Measurements from ENCODE around the gene FAAP24.

DNA sequence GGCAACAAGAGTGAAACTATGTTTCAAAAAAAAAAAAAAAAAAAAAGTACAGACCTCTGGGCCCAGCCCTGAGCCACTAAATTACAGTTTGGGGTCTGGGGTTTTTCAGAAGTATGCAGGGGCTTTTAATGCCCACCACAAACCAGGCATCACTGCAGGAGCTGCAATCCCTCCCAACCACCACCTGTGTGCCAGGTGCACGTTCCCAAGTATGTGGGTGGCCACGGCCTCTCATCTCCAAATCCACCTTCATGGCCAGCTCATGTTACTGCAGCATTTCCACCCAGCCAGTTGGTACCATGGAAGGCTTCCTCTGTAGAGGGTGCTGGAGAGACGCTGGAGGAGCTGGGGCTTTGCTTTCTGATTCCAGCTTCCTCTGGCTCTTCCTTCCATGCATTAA lies 26.8 kb upstream of the FAAP24 start:
- no peak for TF ChIP-seq SMC3 (IDR thresholded peaks at IDR 0.05; ENCODE audit: low read length)
- TF ChIP-seq ZNF136 (CRISPR knock-in tag; IDR thresholded peaks at IDR 0.05; ENCODE audit: low read depth), result no peak
- TF ChIP-seq, protein P1, sequence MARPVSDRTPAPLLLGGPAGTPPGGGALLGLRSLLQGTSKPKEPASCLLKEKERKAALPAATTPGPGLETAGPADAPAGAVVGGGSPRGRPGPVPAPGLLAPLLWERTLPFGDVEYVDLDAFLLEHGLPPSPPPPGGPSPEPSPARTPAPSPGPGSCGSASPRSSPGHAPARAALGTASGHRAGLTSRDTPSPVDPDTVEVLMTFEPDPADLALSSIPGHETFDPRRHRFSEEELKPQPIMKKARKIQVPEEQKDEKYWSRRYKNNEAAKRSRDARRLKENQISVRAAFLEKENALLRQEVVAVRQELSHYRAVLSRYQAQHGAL (CRISPR knock-in tag; IDR thresholded peaks at IDR 0.05; ENCODE audit: not compliant biosample characterization), result no peak
- TF ChIP-seq, protein P2, sequence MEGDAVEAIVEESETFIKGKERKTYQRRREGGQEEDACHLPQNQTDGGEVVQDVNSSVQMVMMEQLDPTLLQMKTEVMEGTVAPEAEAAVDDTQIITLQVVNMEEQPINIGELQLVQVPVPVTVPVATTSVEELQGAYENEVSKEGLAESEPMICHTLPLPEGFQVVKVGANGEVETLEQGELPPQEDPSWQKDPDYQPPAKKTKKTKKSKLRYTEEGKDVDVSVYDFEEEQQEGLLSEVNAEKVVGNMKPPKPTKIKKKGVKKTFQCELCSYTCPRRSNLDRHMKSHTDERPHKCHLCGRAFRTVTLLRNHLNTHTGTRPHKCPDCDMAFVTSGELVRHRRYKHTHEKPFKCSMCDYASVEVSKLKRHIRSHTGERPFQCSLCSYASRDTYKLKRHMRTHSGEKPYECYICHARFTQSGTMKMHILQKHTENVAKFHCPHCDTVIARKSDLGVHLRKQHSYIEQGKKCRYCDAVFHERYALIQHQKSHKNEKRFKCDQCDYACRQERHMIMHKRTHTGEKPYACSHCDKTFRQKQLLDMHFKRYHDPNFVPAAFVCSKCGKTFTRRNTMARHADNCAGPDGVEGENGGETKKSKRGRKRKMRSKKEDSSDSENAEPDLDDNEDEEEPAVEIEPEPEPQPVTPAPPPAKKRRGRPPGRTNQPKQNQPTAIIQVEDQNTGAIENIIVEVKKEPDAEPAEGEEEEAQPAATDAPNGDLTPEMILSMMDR (CRISPR knock-in tag; IDR thresholded peaks at IDR 0.05), result no peak
- no peak for TF ChIP-seq CREB1 (IDR thresholded peaks at IDR 0.05)
- no peak for TF ChIP-seq CREB1 (CRISPR knock-in tag; IDR thresholded peaks at IDR 0.05)
- TF ChIP-seq ARID2 (CRISPR knock-in tag; IDR thresholded peaks at IDR 0.05; ENCODE audit: borderline replicate concordance), result no peak
- no peak for TF ChIP-seq POLR2AphosphoS5 (IDR thresholded peaks at IDR 0.05; ENCODE audit: low read depth, low read length)
- TF ChIP-seq JUNB (CRISPR knock-in tag; IDR thresholded peaks at IDR 0.05; ENCODE audit: borderline replicate concordance), result no peak
- TF ChIP-seq, protein P3, sequence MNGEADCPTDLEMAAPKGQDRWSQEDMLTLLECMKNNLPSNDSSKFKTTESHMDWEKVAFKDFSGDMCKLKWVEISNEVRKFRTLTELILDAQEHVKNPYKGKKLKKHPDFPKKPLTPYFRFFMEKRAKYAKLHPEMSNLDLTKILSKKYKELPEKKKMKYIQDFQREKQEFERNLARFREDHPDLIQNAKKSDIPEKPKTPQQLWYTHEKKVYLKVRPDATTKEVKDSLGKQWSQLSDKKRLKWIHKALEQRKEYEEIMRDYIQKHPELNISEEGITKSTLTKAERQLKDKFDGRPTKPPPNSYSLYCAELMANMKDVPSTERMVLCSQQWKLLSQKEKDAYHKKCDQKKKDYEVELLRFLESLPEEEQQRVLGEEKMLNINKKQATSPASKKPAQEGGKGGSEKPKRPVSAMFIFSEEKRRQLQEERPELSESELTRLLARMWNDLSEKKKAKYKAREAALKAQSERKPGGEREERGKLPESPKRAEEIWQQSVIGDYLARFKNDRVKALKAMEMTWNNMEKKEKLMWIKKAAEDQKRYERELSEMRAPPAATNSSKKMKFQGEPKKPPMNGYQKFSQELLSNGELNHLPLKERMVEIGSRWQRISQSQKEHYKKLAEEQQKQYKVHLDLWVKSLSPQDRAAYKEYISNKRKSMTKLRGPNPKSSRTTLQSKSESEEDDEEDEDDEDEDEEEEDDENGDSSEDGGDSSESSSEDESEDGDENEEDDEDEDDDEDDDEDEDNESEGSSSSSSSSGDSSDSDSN (CRISPR knock-in tag; IDR thresholded peaks at IDR 0.05), result no peak
- TF ChIP-seq POLR2A (IDR thresholded peaks at IDR 0.05; ENCODE audit: insufficient read depth in 1 of 2, low read depth in 2 of 2, low read length in 2 of 2), result no peak
- TF ChIP-seq ISL2 (CRISPR knock-in tag; IDR thresholded peaks at IDR 0.05), result no peak
- TF ChIP-seq, protein P4, sequence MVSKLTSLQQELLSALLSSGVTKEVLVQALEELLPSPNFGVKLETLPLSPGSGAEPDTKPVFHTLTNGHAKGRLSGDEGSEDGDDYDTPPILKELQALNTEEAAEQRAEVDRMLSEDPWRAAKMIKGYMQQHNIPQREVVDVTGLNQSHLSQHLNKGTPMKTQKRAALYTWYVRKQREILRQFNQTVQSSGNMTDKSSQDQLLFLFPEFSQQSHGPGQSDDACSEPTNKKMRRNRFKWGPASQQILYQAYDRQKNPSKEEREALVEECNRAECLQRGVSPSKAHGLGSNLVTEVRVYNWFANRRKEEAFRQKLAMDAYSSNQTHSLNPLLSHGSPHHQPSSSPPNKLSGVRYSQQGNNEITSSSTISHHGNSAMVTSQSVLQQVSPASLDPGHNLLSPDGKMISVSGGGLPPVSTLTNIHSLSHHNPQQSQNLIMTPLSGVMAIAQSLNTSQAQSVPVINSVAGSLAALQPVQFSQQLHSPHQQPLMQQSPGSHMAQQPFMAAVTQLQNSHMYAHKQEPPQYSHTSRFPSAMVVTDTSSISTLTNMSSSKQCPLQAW (CRISPR knock-in tag; IDR thresholded peaks at IDR 0.05), result no peak

Data from HepG2 (cell line).